GM21423 (cell line): ENCODE data around the gene MRPL19.
"Not testable (repeated sequence)": the region's sequence is repeated elsewhere in the genome, so short reads cannot be mapped to it uniquely, and the experiment has no call there.

ENCODE experiments used
- ATAC-seq: cut with Tn5 transposase; IDR thresholded peaks from one replicate; pipeline ENCODE4 v1.9.1; 2021; ENCODE audit warnings: mild to moderate bottlenecking, moderate library complexity; ENCODE audit not compliant: unreplicated experiment

Gene MRPL19

GRCh38 chr2:75657798-75658197, 11.2 kb downstream of the MRPL19 start:
- no peak for ATAC-seq

DNA sequence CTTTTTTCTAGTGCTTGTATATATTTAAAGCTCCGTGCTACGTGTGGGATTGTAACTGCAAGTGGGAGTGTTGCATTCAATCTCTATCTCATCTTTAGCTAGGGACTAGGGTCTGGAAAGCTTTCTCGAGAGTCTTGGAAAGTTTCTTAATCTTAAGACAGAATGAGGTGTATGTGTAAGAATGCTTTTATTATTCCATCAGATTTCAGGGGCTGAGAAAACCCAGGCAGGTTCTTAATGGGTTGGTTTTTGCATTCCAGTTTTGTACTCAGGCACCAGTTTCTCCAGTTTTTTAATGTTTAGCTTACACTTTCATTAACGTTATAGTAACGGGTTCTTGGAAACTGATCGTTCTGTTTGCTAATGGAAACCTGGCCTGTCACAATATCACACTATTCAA, 20.3 kb downstream of the MRPL19 start:
- no peak for ATAC-seq

GRCh38 chr2:75667884-75668283, 21.3 kb downstream of the MRPL19 start:
- ATAC-seq: no peak

GRCh38 chr2:75675423-75675822, 28.8 kb downstream of the MRPL19 start:
- not testable (repeated sequence) for ATAC-seq

GRCh38 chr2:75675908-75676307, 29.3 kb downstream of the MRPL19 start:
- no peak for ATAC-seq

DNA sequence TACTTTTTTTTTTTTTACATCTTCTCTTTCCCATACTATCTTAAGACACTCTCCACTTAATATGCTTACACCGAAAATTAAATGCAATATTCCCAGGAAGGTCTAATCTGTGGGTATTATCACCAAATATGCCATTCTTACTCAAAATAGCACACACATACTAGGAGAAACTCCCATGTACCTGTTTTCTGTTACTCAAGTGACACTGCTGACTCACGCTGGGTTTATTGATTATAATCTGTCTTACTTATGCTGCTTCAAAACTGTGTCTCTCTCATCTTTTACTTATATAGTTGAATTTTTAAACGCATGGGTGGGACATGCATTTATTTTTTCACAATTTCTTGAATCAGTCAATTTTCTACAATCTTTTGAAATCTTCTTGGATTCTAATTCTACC, 29.9 kb downstream of the MRPL19 start:
- no peak for ATAC-seq

- no peak for ATAC-seq
These were observed 33.0 kb downstream of the MRPL19 start for GRCh38 chr2:75679556-75679955.

GRCh38 chr2:75680402-75680801, 33.8 kb downstream of the MRPL19 start:
- ATAC-seq: no peak

GRCh38 chr2:75683430-75683829, 36.8 kb downstream of the MRPL19 start:
- not testable (repeated sequence) for ATAC-seq

GRCh38 chr2:75688196-75688595, 41.6 kb downstream of the MRPL19 start:
- no peak for ATAC-seq

GRCh38 chr2:75698918-75699317, 52.3 kb downstream of the MRPL19 start:
- ATAC-seq: no peak

DNA sequence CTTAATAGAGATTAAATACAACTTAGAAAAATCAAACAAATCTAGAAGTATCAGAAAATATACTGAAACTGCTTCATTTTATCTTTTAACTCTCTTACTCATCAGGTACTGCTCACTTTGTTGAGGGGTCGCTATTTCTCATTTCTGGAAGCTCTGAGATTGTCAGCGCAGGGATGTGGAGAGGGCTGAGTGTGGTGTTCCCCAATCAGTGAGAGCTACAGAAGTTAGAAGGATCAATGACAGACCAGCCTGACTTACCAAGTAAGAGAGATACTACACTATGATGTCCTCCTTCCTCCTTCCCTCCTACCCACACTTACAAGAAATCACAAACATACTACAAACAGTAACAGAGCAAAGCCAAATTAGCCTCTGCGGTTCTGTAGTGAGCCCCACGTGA, 56.0 kb downstream of the MRPL19 start:
- no peak for ATAC-seq

GRCh38 chr2:75703589-75704287, 57.2 kb downstream of the MRPL19 start:
- ATAC-seq: no peak

- no peak for ATAC-seq
These were observed 59.3 kb downstream of the MRPL19 start for GRCh38 chr2:75705921-75706320.

- no peak for ATAC-seq
These were observed 61.3 kb downstream of the MRPL19 start for GRCh38 chr2:75707901-75708300.

GRCh38 chr2:75709297-75709696, 62.7 kb downstream of the MRPL19 start:
- ATAC-seq: no peak

GRCh38 chr2:75710220-75710576, 63.6 kb downstream of the MRPL19 start:
- ATAC-seq: peak; percentile 25

DNA sequence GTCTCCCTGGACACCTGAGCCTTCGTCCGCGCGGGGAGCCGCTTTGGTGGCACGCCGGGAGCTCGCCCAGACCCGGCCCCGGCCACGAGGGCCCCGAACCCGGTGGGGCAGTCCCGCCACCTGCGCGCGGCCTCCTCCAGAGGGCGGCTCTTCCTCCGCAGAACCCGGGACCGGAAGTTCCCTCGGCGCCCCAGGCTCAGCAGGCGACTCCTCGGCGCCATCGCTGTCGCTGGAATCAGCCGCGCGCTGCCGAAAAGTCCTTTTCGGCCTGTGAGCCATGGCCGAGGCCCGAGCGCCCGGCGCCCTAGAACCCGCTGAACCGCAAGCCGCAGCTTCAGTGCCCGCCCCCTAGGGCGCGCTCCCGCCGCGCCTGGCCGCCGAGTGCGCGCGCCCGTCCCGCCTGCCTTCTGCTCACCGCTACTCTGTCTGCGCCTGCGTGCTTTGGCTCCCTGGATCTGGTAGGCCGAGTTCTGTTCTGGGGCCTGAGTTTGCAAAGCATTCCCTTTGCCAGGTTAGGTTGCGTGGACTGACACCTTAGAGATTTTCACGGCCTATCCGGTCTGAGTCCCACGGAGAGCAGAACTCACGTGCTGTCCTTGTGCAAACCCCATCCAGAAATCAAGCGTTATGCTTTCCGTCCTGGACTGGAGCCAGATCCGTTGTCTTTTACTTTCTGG, 64.1 kb downstream of the MRPL19 start, which contains the start of gene GCFC2:
TSS of gene GCFC2 (minus strand) at position 339 of the 677 bp plus-strand sequence. CDS start at position 279, 60 bp downstream.
- ATAC-seq: peak; percentile 95

DNA sequence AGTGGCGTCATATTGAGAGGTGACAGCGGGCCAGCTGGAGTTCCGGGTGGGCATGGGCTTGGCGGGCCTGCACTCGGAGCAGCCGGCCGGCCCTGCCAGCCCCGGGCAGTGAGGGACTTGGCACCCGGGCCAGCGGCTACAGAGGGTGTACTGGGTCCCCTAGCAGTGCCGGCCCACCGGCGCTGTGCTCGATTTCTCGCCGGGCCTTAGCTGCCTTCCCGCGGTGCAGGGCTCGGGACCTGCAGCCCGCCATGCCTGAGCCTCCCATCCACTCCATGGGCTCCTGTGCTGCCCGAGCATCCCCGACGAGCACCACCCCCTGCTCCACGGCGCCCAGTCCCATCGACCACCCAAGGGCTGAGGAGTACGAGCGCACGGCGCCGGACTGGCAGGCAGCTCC, 65.0 kb downstream of the MRPL19 start:
- not testable (repeated sequence) for ATAC-seq

GRCh38 chr2:75716406-75716805, 69.8 kb downstream of the MRPL19 start:
- ATAC-seq: no peak

DNA sequence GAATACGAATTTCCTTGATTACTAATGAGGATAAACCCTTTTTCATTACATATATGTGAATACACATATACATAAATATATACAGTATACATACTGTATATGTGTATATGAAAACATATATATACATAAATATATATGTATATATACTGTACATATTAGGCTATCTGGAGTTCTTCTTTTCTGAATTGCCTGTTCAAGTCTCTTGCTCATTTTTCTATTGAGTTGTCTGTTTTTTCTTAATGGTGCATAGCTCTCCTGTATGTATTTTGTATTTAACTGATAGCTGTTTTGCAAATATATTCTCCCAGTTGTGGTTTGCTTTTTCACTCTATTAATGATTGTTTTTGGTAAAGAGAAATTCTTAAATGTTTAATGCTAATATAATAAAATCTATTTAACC, 73.0 kb downstream of the MRPL19 start:
- ATAC-seq: no peak

DNA sequence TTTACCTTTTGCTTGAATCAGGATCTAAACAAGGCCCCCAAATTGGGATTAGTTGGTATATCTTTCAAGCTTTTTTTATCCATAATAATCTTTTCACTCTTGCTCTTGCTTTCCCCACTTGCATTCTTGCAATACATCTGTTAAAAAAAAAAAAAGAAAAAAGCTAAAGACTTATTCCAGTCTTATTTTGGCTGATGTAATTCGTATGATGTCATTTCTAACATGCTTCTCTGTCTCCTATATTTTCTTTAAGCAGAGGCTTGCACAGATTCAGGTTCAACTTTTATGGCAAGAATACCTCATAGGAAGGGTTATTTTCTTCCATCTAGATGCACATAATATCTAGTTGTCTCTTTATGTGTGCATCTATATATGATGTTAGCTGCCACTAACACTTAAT, 73.9 kb downstream of the MRPL19 start:
- no peak for ATAC-seq

GRCh38 chr2:75722687-75723086, 76.1 kb downstream of the MRPL19 start:
- ATAC-seq: no peak
